GM15510 (cell line): ENCODE results near the gene CYP20A1.

Experiments
- POLR2A ChIP-seq: IDR thresholded peaks from 3 replicates; pipeline ENCODE4 v1.6.1; 2011; ENCODE audit warnings: borderline replicate concordance; ENCODE audit not compliant: insufficient read length; ENCODE audit errors: extremely low read depth

Gene CYP20A1

GRCh38 chr2:203261326-203262159 lies 22.7 kb downstream of the CYP20A1 start:
- TF ChIP-seq POLR2A, result no peak

- no peak for TF ChIP-seq POLR2A
Observed at GRCh38 chr2:203279288-203279687, 40.5 kb downstream of the CYP20A1 start.

GRCh38 chr2:203280428-203281064 lies 41.7 kb downstream of the CYP20A1 start:
- TF ChIP-seq POLR2A, result no peak

GRCh38 chr2:203282101-203282500 lies 43.3 kb downstream of the CYP20A1 start:
- TF ChIP-seq POLR2A, result no peak

GRCh38 chr2:203286532-203286931 lies 47.7 kb downstream of the CYP20A1 start:
- no peak for TF ChIP-seq POLR2A

DNA sequence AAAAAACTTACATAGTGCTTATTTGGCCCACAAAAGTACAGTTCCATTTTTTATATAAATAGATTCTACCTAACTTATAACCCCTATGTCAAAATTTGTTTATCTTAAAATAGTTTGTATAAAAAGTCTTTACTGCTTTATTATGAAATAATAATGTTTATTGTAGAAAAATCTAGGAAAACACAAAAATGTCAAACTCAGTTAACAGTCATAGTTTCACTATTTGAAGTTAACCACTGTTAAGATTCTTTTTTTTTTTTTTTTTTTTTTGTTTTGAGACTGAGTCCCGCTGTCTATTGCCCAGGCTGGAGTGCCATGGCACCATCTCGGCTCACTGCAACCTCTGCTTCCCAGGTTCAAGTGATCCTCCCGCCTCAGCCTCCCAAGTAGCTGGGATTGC lies 62.8 kb downstream of the CYP20A1 start:
- TF ChIP-seq POLR2A, result no peak

GRCh38 chr2:203310688-203311436 lies 72.0 kb downstream of the CYP20A1 start:
- no peak for TF ChIP-seq POLR2A

- TF ChIP-seq POLR2A, result no peak
Observed at GRCh38 chr2:203326356-203326755, 87.5 kb downstream of the CYP20A1 start.

- TF ChIP-seq POLR2A, result no peak
Observed at GRCh38 chr2:203327582-203327900, 88.7 kb downstream of the CYP20A1 start.

GRCh38 chr2:203327901-203328759 lies 89.3 kb downstream of the CYP20A1 start, which contains the start of gene ABI2:
Gene ABI2, plus strand, starts transcription at chr2:203328394. Its CDS starts 121 bp downstream, at chr2:203328515.
- TF ChIP-seq POLR2A, result peak; percentile 42

DNA sequence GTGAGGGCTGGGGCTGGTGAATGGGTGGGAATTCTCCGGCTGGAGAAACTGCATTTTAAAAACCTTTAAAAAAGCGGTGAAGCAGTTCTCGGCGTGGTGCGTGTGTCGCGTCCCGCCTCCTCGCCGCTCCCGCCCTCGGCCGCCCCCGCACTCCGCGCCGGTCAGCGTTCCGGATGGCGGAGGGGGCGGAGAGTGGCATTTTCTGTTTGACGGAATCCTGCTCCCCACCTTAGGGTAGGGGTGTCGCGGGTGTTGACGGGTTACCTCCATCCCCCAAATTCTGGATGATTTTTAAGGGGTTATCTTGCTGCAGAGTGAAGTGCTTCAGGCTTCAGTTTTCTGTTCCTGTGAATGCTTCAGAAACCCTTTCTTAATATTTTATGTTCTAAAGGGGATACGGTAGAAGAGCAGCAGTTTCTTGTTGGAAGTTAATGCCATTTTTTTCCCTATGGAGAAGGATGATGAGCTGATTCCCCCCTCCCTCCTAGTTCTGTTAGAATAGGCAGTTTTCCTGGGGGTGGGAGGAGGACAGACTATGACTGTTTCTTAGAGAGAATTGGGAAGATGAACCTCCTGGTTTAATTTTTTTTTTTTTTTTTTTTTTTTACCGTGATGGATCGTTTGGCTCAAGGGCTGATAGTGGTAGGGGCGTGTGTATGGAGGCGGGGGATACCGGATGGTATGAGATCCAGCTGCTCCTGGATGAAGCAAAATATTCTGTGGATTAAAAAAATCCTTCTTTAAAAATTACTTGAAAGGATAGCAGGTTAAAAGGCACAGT lies 90.1 kb downstream of the CYP20A1 start:
- no peak for TF ChIP-seq POLR2A

- no peak for TF ChIP-seq POLR2A
Observed at GRCh38 chr2:203330434-203330833, 91.6 kb downstream of the CYP20A1 start.

DNA sequence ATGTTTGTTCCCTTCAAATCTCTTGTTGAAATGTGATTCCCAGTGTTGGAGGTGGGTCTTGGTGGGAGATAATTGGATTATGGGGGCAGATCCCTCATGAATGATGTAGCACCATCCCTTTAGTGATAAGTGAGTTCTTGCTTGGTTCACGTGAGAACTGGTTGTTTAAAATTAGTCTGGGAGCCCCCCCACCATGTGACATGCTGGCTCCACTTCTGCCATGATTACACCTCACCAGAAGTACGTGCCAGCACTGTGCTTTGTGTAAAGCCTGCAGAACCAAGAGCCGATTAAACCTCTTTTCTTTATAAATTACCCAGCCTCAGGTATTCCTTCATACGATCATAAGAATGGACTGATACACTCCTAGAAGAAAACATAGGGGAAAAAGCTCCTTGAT lies 99.5 kb downstream of the CYP20A1 start:
- TF ChIP-seq POLR2A, result no peak

- TF ChIP-seq POLR2A, result no peak
Observed at GRCh38 chr2:203340791-203341487, 102.1 kb downstream of the CYP20A1 start.

GRCh38 chr2:203341741-203342310 lies 103.0 kb downstream of the CYP20A1 start:
- no peak for TF ChIP-seq POLR2A
